K562 (cell line): ENCODE data around the gene TGFB1I1. TPM values are rescaled to one million over a fixed set of nuclear protein-coding genes. Genes with fewer than 3 reads are reported as not detected.

Source experiments
- ATF1 ChIP-seq, 2 experiments: fragments of 450-650 bp in 1 of 2; IDR thresholded peaks; 2 replicates each; pipeline ENCODE4 v1.6.1; 2016; ENCODE audit warnings: missing compliant biosample characterization in 1 of 2, missing genetic modification characterization in 1 of 2
- BCOR ChIP-seq: fragments of 450-650 bp; IDR thresholded peaks from 2 replicates; pipeline ENCODE4 v1.6.1; 2016
- ELF1 ChIP-seq: fragments of 200-800 bp; sonication (Bioruptor generic); IDR thresholded peaks from 2 replicates; pipeline ENCODE4 v1.6.1; 2016; ENCODE audit warnings: missing genetic modification characterization, missing compliant biosample characterization
- ETV1 ChIP-seq: fragments of 450-650 bp; conservative IDR thresholded peaks from 2 replicates; pipeline ENCODE4 v1.6.1; 2016; ENCODE audit warnings: missing genetic modification characterization, control low read depth, low read depth, missing compliant biosample characterization
- FOXM1 ChIP-seq, 2 experiments: fragments of 450-650 bp in 1 of 2; sonication (generic) in 1 of 2; formaldehyde crosslinking in 1 of 2; IDR thresholded peaks; 2 replicates each; pipeline versions ENCODE4 v1.6.1 to v1.9.0; 2017 to 2022; ENCODE audit warnings: low read depth in 2 of 2, mild to moderate bottlenecking in 2 of 2, missing genetic modification reagents in 1 of 2, moderate library complexity in 1 of 2
- PBX2 ChIP-seq, 2 experiments: IDR thresholded peaks in 1 of 2; conservative IDR thresholded peaks in 1 of 2; 2 replicates each; pipeline ENCODE4 v1.6.1; 2016; ENCODE audit warnings: low read depth in 2 of 2, mild to moderate bottlenecking in 1 of 2, missing compliant biosample characterization in 1 of 2, missing genetic modification characterization in 1 of 2, moderate library complexity in 1 of 2
- SP2 ChIP-seq: IDR thresholded peaks from 2 replicates; pipeline ENCODE4 v1.6.1; 2011; ENCODE audit warnings: mild to moderate bottlenecking, low read depth, low read length, moderate library complexity; ENCODE audit not compliant: poor library complexity, severe bottlenecking; ENCODE audit errors: extremely low read depth
- TEAD2 ChIP-seq: fragments of 450-650 bp; IDR thresholded peaks from 2 replicates; pipeline ENCODE4 v1.6.1; 2016; ENCODE audit warnings: missing genetic modification characterization, control low read depth, missing compliant biosample characterization
- ZBTB2 ChIP-seq: fragments of 450-650 bp; IDR thresholded peaks from 2 replicates; pipeline ENCODE4 v1.6.1; 2016; ENCODE audit warnings: antibody characterized with exemption
- ZNF668 ChIP-seq: fragments of 250-450 bp; sonication (Bioruptor Pico); IDR thresholded peaks from 2 replicates; pipeline ENCODE4 v1.8.0; 2022; ENCODE audit warnings: mild to moderate bottlenecking, inconsistent platforms
- polyA plus RNA-seq, 8 experiments: library from polyadenylated mRNA; depleted of rRNA in 4 of 8; stranded (reverse) in 5 of 8; unstranded in 3 of 8; fragments of >200 nt; fragmentation: Nextera tagmentation in 2 of 8; fragmentation: Illumina TruSeq in 1 of 8; extraction: Ambion mirVana in 2 of 8; extraction: Trizol in 1 of 8; gene quantifications; 2 replicates each; pipeline versions ENCODE4 v1.2.1 to v1.2.3, GENCODE V29; 2011 to 2014; ENCODE audit warnings: inconsistent platforms in 1 of 8, missing spikeins in 1 of 8
- total RNA-seq, 7 experiments: library from RNA; depleted of rRNA in 6 of 7; stranded (reverse); fragments of >200 nt in 6 of 7; fragmentation: Illumina TruSeq in 2 of 7; extraction: Trizol in 2 of 7; gene quantifications; 2 replicates each; pipeline versions ENCODE4 v1.2.1 to v1.2.3, GENCODE V29; 2011 to 2021; ENCODE audit warnings: low replicate concordance in 1 of 7

The TGFB1I1 gene
- total and polyA plus RNA-seq, 9 of the 15 experiments (the other 6 are each of a cell fraction or from before 2014, with no cell fraction given) = 0.04 to 0.91 (median 0.19) TPM

- TF ChIP-seq ZBTB2 (peak; percentile 60; the same call in 1 of the 2 replicates), FOXM1 (IDR thresholded peaks at IDR 0.05; ENCODE audit: low read depth) (peak; percentile 68), FOXM1 (CRISPR knock-in tag; IDR thresholded peaks at IDR 0.05; ENCODE audit: low read depth) (no peak), SP2 (no peak), TEAD2 (tag) (no peak), ATF1 (CRISPR knock-in tag; IDR thresholded peaks at IDR 0.05) (no peak), ATF1 (tag; IDR thresholded peaks at IDR 0.05) (peak; percentile 42; the same call in 1 of the 2 replicates), PBX2 (CRISPR knock-in tag; IDR thresholded peaks at IDR 0.05; ENCODE audit: low read depth) (no peak), PBX2 (tag; conservative IDR thresholded peaks at IDR 0.05; ENCODE audit: low read depth) (no peak), BCOR (no peak), ETV1 (tag) (no peak), ELF1 (tag) (0 out of 2 replicates have a peak, but pooled peaks have one; percentile 22), ZNF668 (CRISPR knock-in tag) (no peak)
Observed at GRCh38 chr16:31451681-31452351, 20.1 kb upstream of the TGFB1I1 start (continued).
